Measurements from ENCODE around the gene SLC37A2.

- TF ChIP-seq, protein P1, sequence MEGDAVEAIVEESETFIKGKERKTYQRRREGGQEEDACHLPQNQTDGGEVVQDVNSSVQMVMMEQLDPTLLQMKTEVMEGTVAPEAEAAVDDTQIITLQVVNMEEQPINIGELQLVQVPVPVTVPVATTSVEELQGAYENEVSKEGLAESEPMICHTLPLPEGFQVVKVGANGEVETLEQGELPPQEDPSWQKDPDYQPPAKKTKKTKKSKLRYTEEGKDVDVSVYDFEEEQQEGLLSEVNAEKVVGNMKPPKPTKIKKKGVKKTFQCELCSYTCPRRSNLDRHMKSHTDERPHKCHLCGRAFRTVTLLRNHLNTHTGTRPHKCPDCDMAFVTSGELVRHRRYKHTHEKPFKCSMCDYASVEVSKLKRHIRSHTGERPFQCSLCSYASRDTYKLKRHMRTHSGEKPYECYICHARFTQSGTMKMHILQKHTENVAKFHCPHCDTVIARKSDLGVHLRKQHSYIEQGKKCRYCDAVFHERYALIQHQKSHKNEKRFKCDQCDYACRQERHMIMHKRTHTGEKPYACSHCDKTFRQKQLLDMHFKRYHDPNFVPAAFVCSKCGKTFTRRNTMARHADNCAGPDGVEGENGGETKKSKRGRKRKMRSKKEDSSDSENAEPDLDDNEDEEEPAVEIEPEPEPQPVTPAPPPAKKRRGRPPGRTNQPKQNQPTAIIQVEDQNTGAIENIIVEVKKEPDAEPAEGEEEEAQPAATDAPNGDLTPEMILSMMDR (IDR thresholded peaks at IDR 0.05), result no peak
- TF ChIP-seq, protein P2, sequence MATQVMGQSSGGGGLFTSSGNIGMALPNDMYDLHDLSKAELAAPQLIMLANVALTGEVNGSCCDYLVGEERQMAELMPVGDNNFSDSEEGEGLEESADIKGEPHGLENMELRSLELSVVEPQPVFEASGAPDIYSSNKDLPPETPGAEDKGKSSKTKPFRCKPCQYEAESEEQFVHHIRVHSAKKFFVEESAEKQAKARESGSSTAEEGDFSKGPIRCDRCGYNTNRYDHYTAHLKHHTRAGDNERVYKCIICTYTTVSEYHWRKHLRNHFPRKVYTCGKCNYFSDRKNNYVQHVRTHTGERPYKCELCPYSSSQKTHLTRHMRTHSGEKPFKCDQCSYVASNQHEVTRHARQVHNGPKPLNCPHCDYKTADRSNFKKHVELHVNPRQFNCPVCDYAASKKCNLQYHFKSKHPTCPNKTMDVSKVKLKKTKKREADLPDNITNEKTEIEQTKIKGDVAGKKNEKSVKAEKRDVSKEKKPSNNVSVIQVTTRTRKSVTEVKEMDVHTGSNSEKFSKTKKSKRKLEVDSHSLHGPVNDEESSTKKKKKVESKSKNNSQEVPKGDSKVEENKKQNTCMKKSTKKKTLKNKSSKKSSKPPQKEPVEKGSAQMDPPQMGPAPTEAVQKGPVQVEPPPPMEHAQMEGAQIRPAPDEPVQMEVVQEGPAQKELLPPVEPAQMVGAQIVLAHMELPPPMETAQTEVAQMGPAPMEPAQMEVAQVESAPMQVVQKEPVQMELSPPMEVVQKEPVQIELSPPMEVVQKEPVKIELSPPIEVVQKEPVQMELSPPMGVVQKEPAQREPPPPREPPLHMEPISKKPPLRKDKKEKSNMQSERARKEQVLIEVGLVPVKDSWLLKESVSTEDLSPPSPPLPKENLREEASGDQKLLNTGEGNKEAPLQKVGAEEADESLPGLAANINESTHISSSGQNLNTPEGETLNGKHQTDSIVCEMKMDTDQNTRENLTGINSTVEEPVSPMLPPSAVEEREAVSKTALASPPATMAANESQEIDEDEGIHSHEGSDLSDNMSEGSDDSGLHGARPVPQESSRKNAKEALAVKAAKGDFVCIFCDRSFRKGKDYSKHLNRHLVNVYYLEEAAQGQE (IDR thresholded peaks at IDR 0.05; ENCODE audit: insufficient read depth in 1 of 2, low read depth in 2 of 2, low read length in 1 of 2), result no peak
Measured at GRCh38 chr11:125139778-125140177, 76.7 kb downstream of the SLC37A2 start.

Measured in Panc1 (cell line).